KOPT-K1 (cell line): Measurements from ENCODE around the gene TAF9B.
A peak's percentile ranks its signal among the peaks of the same experiment; 100 is the strongest.
"Not testable (repeated sequence)": the region's sequence is repeated elsewhere in the genome, so short reads cannot be mapped to it uniquely, and the experiment has no call there.

Experiments used
- H3K27ac ChIP-seq: fragments of 200-600 bp; sonication (generic); 2 replicates; pipeline ENCODE4 v1.5.1; 2016; ENCODE audit warnings: antibody characterized with exemption, mild to moderate bottlenecking, low read depth, low read length; ENCODE audit not compliant: poor library complexity, severe bottlenecking
- H3K36me3 ChIP-seq: fragments of 200-600 bp; sonication (generic); 2 replicates; pipeline ENCODE4 v1.5.1; 2017; ENCODE audit warnings: antibody characterized with exemption, mild to moderate bottlenecking, low read length, moderate library complexity; ENCODE audit not compliant: insufficient read depth
- H3K9me3 ChIP-seq: fragments of 200-600 bp; sonication (generic); 2 replicates; pipeline ENCODE4 v1.5.1; 2017; ENCODE audit warnings: antibody characterized with exemption, low read length, mild to moderate bottlenecking; ENCODE audit not compliant: insufficient read depth, poor library complexity, severe bottlenecking

TAF9B gene

GRCh38 chrX:78139160-78140123, at the start of gene TAF9B:
TSS of gene TAF9B (minus strand) at chrX:78139650. CDS start at chrX:78139611, 39 bp downstream.
- Histone ChIP-seq H3K27ac (peak within 1 kb of the TSS; percentile 77), H3K9me3 (no peaks in the 10 kb centered on the region), H3K36me3 (peaks cover 5% of the 10 kb centered on the region)

GRCh38 chrX:78182881-78183280, 43.4 kb upstream of the TAF9B start:
- no peaks in the 10 kb centered on the region for H3K9me3 ChIP-seq
- H3K36me3 ChIP-seq: no peaks in the 10 kb centered on the region
- H3K27ac ChIP-seq: no peak overlapping the region

GRCh38 chrX:78181307-78181706, 41.9 kb upstream of the TAF9B start:
- no peaks in the 10 kb centered on the region for H3K9me3 ChIP-seq
- H3K27ac ChIP-seq: no peak overlapping the region
- no peaks in the 10 kb centered on the region for H3K36me3 ChIP-seq

- no peaks in the 10 kb centered on the region for H3K9me3 ChIP-seq
- H3K36me3 ChIP-seq: no peaks in the 10 kb centered on the region
- H3K27ac ChIP-seq: no peak overlapping the region
Measured at GRCh38 chrX:78168065-78168464, 28.6 kb upstream of the TAF9B start.

- Histone ChIP-seq H3K36me3 (no peaks in the 10 kb centered on the region), H3K27ac (no peak overlapping the region), H3K9me3 (no peaks in the 10 kb centered on the region)
Measured at GRCh38 chrX:78165425-78165824, 26.0 kb upstream of the TAF9B start.

- not testable (repeated sequence) for H3K9me3 ChIP-seq, H3K36me3 ChIP-seq, H3K27ac ChIP-seq
Measured at GRCh38 chrX:78163175-78163574, 23.7 kb upstream of the TAF9B start.

- H3K9me3 ChIP-seq, H3K36me3 ChIP-seq, H3K27ac ChIP-seq: not testable (repeated sequence)
Measured at GRCh38 chrX:78160711-78161110, 21.3 kb upstream of the TAF9B start.

GRCh38 chrX:78157846-78158245, 18.4 kb upstream of the TAF9B start:
- not testable (repeated sequence) for H3K27ac ChIP-seq, H3K36me3 ChIP-seq, H3K9me3 ChIP-seq

- not testable (repeated sequence) for H3K27ac ChIP-seq, H3K9me3 ChIP-seq, H3K36me3 ChIP-seq
Measured at GRCh38 chrX:78157373-78157772, 17.9 kb upstream of the TAF9B start.

- H3K27ac ChIP-seq, H3K36me3 ChIP-seq, H3K9me3 ChIP-seq: not testable (repeated sequence)
Measured at GRCh38 chrX:78147002-78147540, 7.6 kb upstream of the TAF9B start.

- Histone ChIP-seq H3K9me3 (no peaks in the 10 kb centered on the region), H3K27ac (peak overlapping the region; percentile 77), H3K36me3 (peaks cover 5% of the 10 kb centered on the region; the same call in 1 of the 2 replicates)
Measured at GRCh38 chrX:78140206-78140605, 756 bp upstream of the TAF9B start.

- Histone ChIP-seq H3K27ac (no peak overlapping the region), H3K36me3 (peaks cover 48% of the 10 kb centered on the region), H3K9me3 (no peaks in the 10 kb centered on the region)
Measured at GRCh38 chrX:78133238-78133960, 6.1 kb downstream of the TAF9B start.

- Histone ChIP-seq H3K36me3 (peaks cover 66% of the 10 kb centered on the region), H3K27ac (no peak overlapping the region), H3K9me3 (no peaks in the 10 kb centered on the region)
Measured at GRCh38 chrX:78131117-78131516, 8.3 kb downstream of the TAF9B start.

- peaks cover 73% of the 10 kb centered on the region for H3K36me3 ChIP-seq
- H3K9me3 ChIP-seq: no peaks in the 10 kb centered on the region
- no peak overlapping the region for H3K27ac ChIP-seq
Measured at GRCh38 chrX:78130396-78130795, 9.1 kb downstream of the TAF9B start.

GRCh38 chrX:78129714-78130113, 9.7 kb downstream of the TAF9B start:
- Histone ChIP-seq H3K36me3 (peaks cover 80% of the 10 kb centered on the region), H3K9me3 (no peaks in the 10 kb centered on the region), H3K27ac (no peak overlapping the region)
